GM21786 (cell line): ENCODE measurements around the gene CAND1.

ENCODE experiments used
- ATAC-seq: cut with Tn5 transposase; IDR thresholded peaks from one replicate; pipeline ENCODE4 v1.9.1; 2021; ENCODE audit not compliant: unreplicated experiment

CAND1 gene

GRCh38 chr12:67280088-67280487 is 10.9 kb downstream of the CAND1 start:
- no peak for ATAC-seq

GRCh38 chr12:67280572-67280971 is 11.4 kb downstream of the CAND1 start:
- no peak for ATAC-seq

- ATAC-seq, result no peak
These were observed 15.4 kb downstream of the CAND1 start for GRCh38 chr12:67284561-67284960.

- no peak for ATAC-seq
These were observed 17.1 kb downstream of the CAND1 start for GRCh38 chr12:67286257-67286656.

GRCh38 chr12:67287311-67287710 is 18.2 kb downstream of the CAND1 start:
- no peak for ATAC-seq

- ATAC-seq, result no peak
These were observed 19.4 kb downstream of the CAND1 start for GRCh38 chr12:67288561-67288960.

GRCh38 chr12:67290378-67290777 is 21.2 kb downstream of the CAND1 start:
- no peak for ATAC-seq

- no peak for ATAC-seq
These were observed 30.4 kb downstream of the CAND1 start for GRCh38 chr12:67299526-67299925.

GRCh38 chr12:67299926-67300325 is 30.8 kb downstream of the CAND1 start:
- ATAC-seq, result no peak

- ATAC-seq, result no peak
These were observed 33.0 kb downstream of the CAND1 start for GRCh38 chr12:67302162-67302561.

- no peak for ATAC-seq
These were observed 36.4 kb downstream of the CAND1 start for GRCh38 chr12:67305544-67305943.

GRCh38 chr12:67306712-67307111 is 37.6 kb downstream of the CAND1 start:
- ATAC-seq, result no peak

GRCh38 chr12:67315661-67316060 is 46.5 kb downstream of the CAND1 start:
- no peak for ATAC-seq

- ATAC-seq, result no peak
These were observed 49.6 kb downstream of the CAND1 start for GRCh38 chr12:67318786-67319185.

- no peak for ATAC-seq
These were observed 50.8 kb downstream of the CAND1 start for GRCh38 chr12:67319936-67320335.

- ATAC-seq, result no peak
These were observed 51.6 kb downstream of the CAND1 start for GRCh38 chr12:67320614-67321295.

GRCh38 chr12:67322580-67322979 is 53.4 kb downstream of the CAND1 start:
- no peak for ATAC-seq

- no peak for ATAC-seq
These were observed 53.8 kb downstream of the CAND1 start for GRCh38 chr12:67323007-67323406.

- no peak for ATAC-seq
These were observed 57.5 kb downstream of the CAND1 start for GRCh38 chr12:67326637-67327036.

GRCh38 chr12:67327466-67327865 is 58.3 kb downstream of the CAND1 start:
- ATAC-seq, result no peak

GRCh38 chr12:67331123-67331522 is 62.0 kb downstream of the CAND1 start:
- ATAC-seq, result no peak

- ATAC-seq, result no peak
These were observed 62.7 kb downstream of the CAND1 start for GRCh38 chr12:67331828-67332227.

- ATAC-seq, result no peak
These were observed 64.5 kb downstream of the CAND1 start for GRCh38 chr12:67333649-67334048.
